ENCODE results near the gene REEP6. TPM values are rescaled to one million over a fixed set of nuclear protein-coding genes. Genes with fewer than 3 reads are reported as not detected.

The REEP6 gene
- total and polyA plus RNA-seq, 2 of the 8 experiments (the other 6 are each of a cell fraction or from before 2014, with no cell fraction given), result 12.6 to 20.7 TPM

DNA sequence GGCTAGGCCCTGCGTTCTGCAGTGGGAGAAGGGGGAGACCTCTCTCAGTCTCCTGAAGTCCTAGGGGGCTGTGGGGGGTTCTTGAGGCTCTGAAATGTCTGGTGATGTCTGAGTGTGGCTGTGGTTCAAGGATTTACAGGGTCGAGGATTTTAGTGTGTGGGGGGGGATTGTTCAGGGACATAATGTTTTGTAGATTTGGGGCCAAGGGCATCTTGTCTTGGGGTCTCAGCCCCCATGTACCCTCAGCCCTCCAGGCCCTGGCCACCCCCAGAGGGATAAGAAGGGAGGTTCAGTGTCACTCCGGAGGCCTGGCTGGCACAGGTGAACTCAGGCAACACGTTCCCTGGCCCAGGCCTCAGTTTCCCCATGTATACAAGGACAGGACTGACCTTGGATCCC is 43.5 kb upstream of the REEP6 start:
- Histone ChIP-seq H3K27me3 (replicated peaks in 1 of 4; ENCODE audit: control insufficient read depth in 3 of 4, extremely low read depth in 1 of 4, insufficient read depth in 3 of 4, low read length in 3 of 4) (peaks cover 34 to 55% (median 52%) of the 10 kb centered on the region in 4 experiments), H3K36me3 (ENCODE audit: control insufficient read depth in 2 of 4, insufficient read depth in 4 of 4, low read length in 3 of 4) (peaks cover 0 to 2% (median under 1%) of the 10 kb centered on the region in 4 experiments; a peak in 1 of 8 replicates), H4K91ac (replicated peaks; ENCODE audit: insufficient read length, low read length) (no peak overlapping the region), H3K79me1 (ENCODE audit: low read depth, low read length) (no peaks in the 10 kb centered on the region), H2BK5ac (ENCODE audit: low read depth, low read length) (no peak overlapping the region), H3K23me2 (ENCODE audit: low read depth, low read length) (peaks cover 4% of the 10 kb centered on the region; the same call in 1 of the 2 replicates), H2BK20ac (ENCODE audit: low read length) (no peak overlapping the region), H3K4ac (replicated peaks; ENCODE audit: insufficient read length, low read depth, low read length) (no peak overlapping the region), H4K20me1 (replicated peaks in 1 of 2; ENCODE audit: control insufficient read depth in 1 of 2, insufficient read depth in 2 of 2, low read length in 2 of 2) (peaks cover 12 to 14% of the 10 kb centered on the region in 2 experiments), H3K9me3 (ENCODE audit: insufficient read depth in 2 of 2, low read depth in 1 of 2, low read length in 1 of 2) (no peaks in the 10 kb centered on the region), H3K18ac (ENCODE audit: extremely low read depth, low read length) (no peak overlapping the region), H2AFZ (ENCODE audit: low read length) (no peak overlapping the region), H3K23ac (ENCODE audit: insufficient read length) (no peak overlapping the region), H3K4me2 (ENCODE audit: insufficient read depth in 1 of 2, low read depth in 2 of 2, low read length in 2 of 2) (no peak overlapping the region), H2BK120ac (replicated peaks; ENCODE audit: low read depth, low read length) (no peak overlapping the region), H4K5ac (ENCODE audit: insufficient read length, low read depth, low read length) (no peak overlapping the region), H3K27ac (ENCODE audit: low read depth, low read length) (no peak overlapping the region), H2BK12ac (ENCODE audit: low read depth, low read length) (no peak overlapping the region), H2AK5ac (ENCODE audit: low read depth, low read length) (no peak overlapping the region), H3K56ac (replicated peaks; ENCODE audit: insufficient read length, low read depth, low read length) (no peak overlapping the region), H3K4me1 (replicated peaks in 1 of 4; ENCODE audit: control insufficient read depth in 3 of 4, insufficient read depth in 4 of 4, low read length in 3 of 4) (peaks cover 0 to 33% (median 19%) of the 10 kb centered on the region in 4 experiments; a peak in 6 of 7 replicates), H3K79me2 (ENCODE audit: control insufficient read depth in 1 of 2, insufficient read depth in 2 of 2, low read length in 2 of 2) (no peaks in the 10 kb centered on the region), H3K4me3 (ENCODE audit: extremely low read depth in 1 of 4, insufficient read depth in 2 of 4, low read depth in 3 of 4, low read length in 4 of 4) (no peak overlapping the region; a peak in 1 of 8 replicates), H3K9ac (replicated peaks in 1 of 4; ENCODE audit: extremely low read depth in 1 of 4, low read depth in 3 of 4, low read length in 3 of 4) (no peak overlapping the region), H3K14ac (ENCODE audit: insufficient read length) (no peak overlapping the region), H4K8ac (ENCODE audit: extremely low read depth, insufficient read depth, low read length) (no peak overlapping the region), H2BK15ac (ENCODE audit: low read length) (no peak overlapping the region)
- POLR2A ChIA-PET (ENCODE audit: partially characterized antibody), result interaction anchor here (0.7 to 1.9 kb wide), 5 partner anchors 18 to 204 kb away, joined by 3 to 6 read pairs (median 3); partner anchors contain the start of gene CIRBP
- CTCF ChIA-PET (ENCODE audit: partially characterized antibody), result interaction anchor here (1.1 to 4.3 kb wide), 4 partner anchors 11 to 34 kb away, joined by 4 to 26 read pairs (median 6); no protein-coding TSS in a partner anchor
- FAIRE-seq (no peak), DNase-seq (ENCODE audit: low read depth in 1 of 2, low spot score in 2 of 2) (no peak)
- WGBS, 2 experiments (ENCODE audit: extremely low coverage in 1 of 2, insufficient coverage in 1 of 2, insufficient read length in 1 of 2, insufficient replicate concordance in 2 of 2, low coverage in 1 of 2, low lambda C conversion rate in 2 of 2, missing lambda C conversion rate in 1 of 2), result 36% methylated on average over 4 of the region's 4 CpGs; no CpG with 5 or more reads in 1 of the 2 experiments
- TF ChIP-seq CBX5 (IDR thresholded peaks at IDR 0.05; ENCODE audit: low read depth, low read length), result no peak

Measured in H1 (cell line).